Activated CD8-positive, alpha-beta memory T cell treated with anti-CD3 and anti-CD28 coated beads for 48 hours (primary cell): ENCODE measurements around the gene AKR1E2.

Experiments
- DNase-seq, 3 experiments: peaks; one replicate each; pipeline ENCODE4 v3.0.0-alpha.2; 2020; ENCODE audit warnings: low read depth in 2 of 3, low spot score in 2 of 3

The AKR1E2 gene

GRCh38 chr10:4843525-4844180 lies 17.6 kb downstream of the AKR1E2 start:
- no peak for DNase-seq

GRCh38 chr10:4844864-4845263 lies 18.9 kb downstream of the AKR1E2 start:
- no peak for DNase-seq

GRCh38 chr10:4845766-4846165 lies 19.8 kb downstream of the AKR1E2 start:
- DNase-seq, result no peak

GRCh38 chr10:4846775-4847174 lies 20.8 kb downstream of the AKR1E2 start:
- DNase-seq, result no peak

DNA sequence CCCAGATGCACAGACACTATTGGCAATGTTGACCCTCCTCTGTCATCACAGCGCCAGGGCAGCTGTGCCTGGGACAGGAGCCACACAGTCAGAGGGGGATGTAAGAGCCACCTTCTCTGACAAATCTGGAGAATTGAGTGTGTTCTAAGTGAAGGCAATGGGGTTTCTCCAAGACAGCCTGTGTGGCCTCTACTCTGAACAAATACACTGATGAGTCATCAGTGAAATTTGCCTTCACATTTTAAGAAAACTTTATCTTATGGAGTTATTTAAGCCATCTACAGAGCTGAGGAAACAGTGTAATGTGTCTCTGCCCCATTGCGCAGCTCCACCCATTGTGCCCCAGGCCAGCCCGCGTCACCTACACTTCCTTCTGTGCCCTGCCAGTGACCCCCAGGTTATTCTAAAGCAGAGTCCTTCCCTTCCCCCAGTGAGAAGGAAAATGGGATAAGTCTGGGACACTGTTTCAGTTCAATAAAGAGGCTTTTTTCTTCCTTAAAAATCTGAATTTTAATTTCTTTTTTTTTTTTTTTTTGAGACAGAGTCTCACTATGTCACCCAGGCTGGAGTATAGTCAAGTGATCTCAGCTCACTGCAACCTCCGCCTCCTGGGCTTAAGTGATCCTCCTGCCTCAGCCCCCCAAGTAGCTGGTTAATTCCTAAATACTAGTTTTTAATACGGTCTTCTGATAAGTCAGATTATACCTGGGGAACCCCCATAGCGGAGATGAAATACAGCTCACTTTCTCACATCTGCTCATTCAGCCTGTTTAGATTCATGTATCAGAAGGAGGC lies 21.8 kb downstream of the AKR1E2 start:
- no peak for DNase-seq

- no peak for DNase-seq
Measured at GRCh38 chr10:4848356-4849041, 22.5 kb downstream of the AKR1E2 start.

GRCh38 chr10:4849042-4849402 lies 23.0 kb downstream of the AKR1E2 start:
- DNase-seq, result no peak

DNA sequence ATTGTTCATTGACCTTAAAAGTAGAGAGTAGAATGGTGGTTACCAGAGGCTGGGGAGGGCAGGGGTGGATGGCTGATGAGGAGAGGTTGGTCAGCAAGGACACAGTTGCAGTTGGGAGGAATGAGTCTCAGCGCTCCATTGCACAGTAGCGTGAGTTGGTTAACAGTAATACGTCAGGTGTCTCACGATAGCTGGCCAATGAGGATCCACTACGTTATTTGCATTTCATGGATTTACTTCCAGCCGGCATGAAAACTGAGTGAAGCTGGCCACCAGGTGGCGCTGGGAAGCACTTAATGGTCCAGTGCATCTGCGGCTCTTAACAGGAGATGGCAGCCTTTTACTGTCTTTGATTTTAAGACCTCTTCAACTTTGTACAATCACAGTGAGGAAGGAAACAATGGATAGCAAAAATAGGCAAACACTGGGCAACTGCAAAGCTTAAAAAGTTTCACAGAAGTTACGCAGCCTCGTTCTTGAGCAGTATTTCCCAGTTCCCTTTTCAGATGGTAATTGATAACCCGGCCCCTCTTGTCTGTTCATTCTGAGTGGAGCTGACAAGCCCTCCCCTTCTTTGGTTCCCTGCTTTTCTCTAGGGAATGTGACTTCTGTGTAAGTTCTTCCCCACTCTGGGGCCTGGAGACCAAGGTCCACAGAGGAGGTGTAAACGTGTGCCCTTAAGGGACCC lies 23.7 kb downstream of the AKR1E2 start:
- peak; percentile 56 to 81 (median 69) for DNase-seq

GRCh38 chr10:4850397-4850796 lies 24.4 kb downstream of the AKR1E2 start:
- no peak for DNase-seq

DNA sequence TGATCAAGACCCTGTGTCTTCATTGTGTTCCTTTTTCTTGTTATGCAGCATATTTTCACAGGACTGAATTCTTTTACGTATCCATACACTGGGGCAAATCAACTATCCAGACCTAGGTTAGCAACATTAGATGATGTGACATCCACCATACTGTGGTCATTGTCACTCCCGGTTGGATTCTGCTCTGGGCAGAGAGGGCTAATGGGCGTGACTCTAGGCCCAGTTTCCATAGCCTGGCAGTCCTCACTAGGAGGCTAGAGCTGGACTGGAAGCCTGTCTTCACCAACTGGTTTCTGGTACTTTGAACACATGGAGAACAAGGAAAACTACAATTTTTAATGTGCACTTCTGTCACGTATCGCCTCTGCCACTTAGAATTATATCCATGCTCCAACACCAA lies 25.2 kb downstream of the AKR1E2 start:
- DNase-seq, result no peak

DNA sequence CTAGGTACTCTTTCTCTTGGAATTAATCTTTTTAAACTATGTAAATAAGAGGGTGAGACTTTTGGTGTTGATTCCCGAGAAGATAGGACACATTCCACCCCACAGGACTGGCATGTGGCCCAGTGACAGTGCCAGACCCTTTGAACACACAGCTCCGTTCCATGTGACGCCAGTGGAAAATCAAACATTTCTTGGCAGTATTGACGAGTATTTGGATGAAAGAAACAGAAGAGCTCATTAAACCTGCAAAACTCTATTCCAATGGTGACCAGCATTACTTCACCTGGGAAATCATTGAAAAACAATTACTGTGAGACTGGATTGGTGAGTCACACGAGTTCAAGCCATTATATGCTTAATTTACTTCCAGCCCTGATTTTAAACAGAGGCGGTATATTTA lies 25.8 kb downstream of the AKR1E2 start:
- no peak for DNase-seq

DNA sequence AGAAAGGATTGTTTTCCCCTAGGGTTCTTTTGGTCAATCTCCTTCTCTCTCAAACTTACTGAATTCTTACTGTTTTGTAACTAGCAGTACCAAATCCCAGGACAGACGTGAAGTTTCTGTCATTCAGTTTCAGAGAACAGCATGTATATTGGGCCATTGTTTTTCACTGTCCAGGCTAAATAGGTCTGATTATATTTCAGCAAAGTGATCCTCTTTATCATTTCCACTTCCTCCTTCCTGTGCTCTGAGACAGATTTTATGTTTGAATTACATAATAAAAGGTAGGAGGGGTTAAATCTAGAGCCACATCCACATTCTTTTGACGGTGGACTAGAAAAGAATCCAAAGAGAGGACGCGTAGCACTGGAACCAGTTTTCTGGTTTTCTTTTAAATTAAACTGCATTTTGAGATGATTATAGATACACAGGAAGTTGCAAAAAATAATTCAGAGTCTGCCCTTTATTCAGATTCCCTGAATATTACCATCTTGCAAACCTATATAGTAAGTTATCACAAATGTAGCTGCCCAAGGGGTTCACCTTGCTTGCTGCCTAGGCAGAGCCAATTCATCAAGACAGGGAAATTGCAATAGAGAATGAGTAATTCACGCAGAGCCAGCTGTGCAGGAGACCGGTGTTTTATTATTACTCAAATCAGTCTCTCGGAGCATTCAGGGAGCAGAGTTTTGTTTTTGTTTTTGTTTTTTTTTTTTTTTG lies 40.1 kb downstream of the AKR1E2 start:
- no peak for DNase-seq

- DNase-seq, result no peak
Measured at GRCh38 chr10:4867109-4867519, 41.1 kb downstream of the AKR1E2 start.

DNA sequence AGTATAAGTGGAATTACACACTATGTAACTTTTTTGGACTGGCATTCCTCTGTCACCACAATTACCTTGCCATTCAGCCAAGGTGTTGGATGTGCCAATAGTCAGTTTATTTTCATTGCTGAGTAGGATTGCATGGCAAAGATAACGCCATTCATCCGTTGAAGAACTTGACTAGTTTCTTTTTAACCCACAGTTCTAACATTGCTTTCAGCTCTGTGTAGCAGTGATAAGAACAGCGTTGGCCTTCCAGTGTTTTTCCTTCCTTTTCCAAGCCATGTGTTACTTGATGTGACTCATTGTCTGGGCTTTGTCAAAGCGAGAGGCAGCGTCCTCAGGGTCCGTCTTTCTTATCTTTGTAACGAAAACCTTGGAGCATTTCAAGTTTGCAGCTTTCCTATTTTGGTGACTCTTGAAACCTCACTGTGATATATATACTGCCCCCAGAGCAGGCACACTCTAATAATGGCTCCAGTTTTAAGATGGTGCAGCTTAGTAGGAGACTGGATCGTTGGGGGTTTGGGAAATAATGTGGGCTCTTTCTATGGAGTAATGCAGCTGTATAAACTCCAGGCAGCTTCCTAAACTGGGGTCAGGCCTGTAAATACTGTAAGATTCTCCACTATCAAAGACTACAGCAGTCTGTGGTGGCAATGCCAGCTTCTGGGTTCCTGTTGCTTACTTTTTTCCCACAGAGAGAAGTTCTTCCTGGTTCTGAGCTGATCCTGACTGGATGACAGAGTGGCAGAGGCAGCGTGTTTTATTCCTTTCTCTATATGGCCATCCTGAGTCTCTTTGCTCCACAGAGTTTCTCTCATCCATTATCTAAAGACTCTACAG lies 41.7 kb downstream of the AKR1E2 start:
- no peak for DNase-seq

GRCh38 chr10:4868357-4868657 lies 42.3 kb downstream of the AKR1E2 start:
- no peak for DNase-seq

GRCh38 chr10:4882704-4883078 lies 56.7 kb downstream of the AKR1E2 start:
- no peak for DNase-seq

GRCh38 chr10:4883079-4883739 lies 57.2 kb downstream of the AKR1E2 start:
- DNase-seq, result no peak

DNA sequence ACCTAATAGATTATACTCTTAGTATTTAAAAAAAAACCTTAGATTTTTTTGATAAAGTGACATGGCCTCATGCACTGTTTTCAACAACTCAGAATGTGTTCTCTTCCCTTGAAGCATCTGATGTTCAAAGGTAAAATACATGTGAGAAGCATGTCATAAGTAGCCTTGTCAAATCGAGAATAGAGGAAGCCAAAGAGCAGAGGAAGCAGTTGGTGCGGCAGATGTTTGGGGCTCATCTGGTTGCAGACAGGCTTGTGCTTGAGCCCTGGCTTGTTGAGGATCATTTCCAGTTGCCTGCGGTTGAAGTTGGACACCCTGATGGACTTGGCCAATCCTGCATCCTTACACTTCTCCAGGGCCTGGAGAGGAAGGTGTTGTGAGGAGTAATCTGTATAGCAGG lies 59.2 kb downstream of the AKR1E2 start:
- DNase-seq, result no peak

DNA sequence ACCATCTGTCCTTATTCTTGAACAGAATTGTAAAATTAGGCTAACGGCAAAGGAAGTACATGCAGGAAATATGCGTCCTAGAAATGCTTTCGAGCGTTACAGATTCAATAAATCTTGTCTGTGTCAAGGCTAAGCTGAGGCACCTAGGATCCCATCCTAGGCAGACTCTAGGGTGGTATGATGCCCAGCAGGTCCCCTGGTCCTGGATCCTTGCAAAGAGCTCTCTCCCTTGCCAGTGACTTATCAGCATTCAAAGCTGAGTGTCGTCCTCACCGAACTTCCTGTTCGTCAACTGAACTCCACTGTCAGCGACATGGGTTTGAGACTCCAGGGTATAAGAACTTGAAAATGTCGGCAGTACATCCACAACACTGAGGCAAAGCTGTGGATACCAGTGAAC lies 61.5 kb downstream of the AKR1E2 start:
- no peak for DNase-seq

- no peak for DNase-seq
Measured at GRCh38 chr10:4888236-4888635, 62.2 kb downstream of the AKR1E2 start.
